CD4-positive, alpha-beta T cell treated with Interleukin-21 for 1 hour (primary cell): Measurements from ENCODE around the gene CDKAL1.
"Not testable (repeated sequence)": the region's sequence is repeated elsewhere in the genome, so short reads cannot be mapped to it uniquely, and the experiment has no call there.

Experiments
- DNase-seq: peaks from one replicate; pipeline ENCODE4 v3.0.0-alpha.2; 2020

Gene CDKAL1

GRCh38 chr6:20808924-20809323 is 274.7 kb downstream of the CDKAL1 start:
- DNase-seq: no peak

GRCh38 chr6:20810727-20811108 is 276.5 kb downstream of the CDKAL1 start:
- no peak for DNase-seq

- DNase-seq: no peak
Measured at GRCh38 chr6:20811109-20811761, 277.0 kb downstream of the CDKAL1 start.

- no peak for DNase-seq
Measured at GRCh38 chr6:20812776-20813175, 278.5 kb downstream of the CDKAL1 start.

- no peak for DNase-seq
Measured at GRCh38 chr6:20814494-20814893, 280.2 kb downstream of the CDKAL1 start.

GRCh38 chr6:20816126-20816525 is 281.9 kb downstream of the CDKAL1 start:
- no peak for DNase-seq

- no peak for DNase-seq
Measured at GRCh38 chr6:20817806-20818320, 283.6 kb downstream of the CDKAL1 start.

- DNase-seq: no peak
Measured at GRCh38 chr6:20819774-20820400, 285.6 kb downstream of the CDKAL1 start.

GRCh38 chr6:20826378-20826777 is 292.1 kb downstream of the CDKAL1 start:
- no peak for DNase-seq

GRCh38 chr6:20827798-20828197 is 293.5 kb downstream of the CDKAL1 start:
- no peak for DNase-seq

GRCh38 chr6:20830576-20830975 is 296.3 kb downstream of the CDKAL1 start:
- DNase-seq: no peak

GRCh38 chr6:20831251-20831650 is 297.0 kb downstream of the CDKAL1 start:
- not testable (repeated sequence) for DNase-seq

- no peak for DNase-seq
Measured at GRCh38 chr6:20833881-20834515, 299.7 kb downstream of the CDKAL1 start.

- no peak for DNase-seq
Measured at GRCh38 chr6:20835315-20836010, 301.2 kb downstream of the CDKAL1 start.

- DNase-seq: peak; percentile 35
Measured at GRCh38 chr6:20837189-20837588, 302.9 kb downstream of the CDKAL1 start.

- DNase-seq: no peak
Measured at GRCh38 chr6:20838113-20838512, 303.9 kb downstream of the CDKAL1 start.

GRCh38 chr6:20839630-20840029 is 305.4 kb downstream of the CDKAL1 start:
- no peak for DNase-seq

- DNase-seq: no peak
Measured at GRCh38 chr6:20840675-20841074, 306.4 kb downstream of the CDKAL1 start.

GRCh38 chr6:20841806-20842205 is 307.5 kb downstream of the CDKAL1 start:
- DNase-seq: no peak

- DNase-seq: no peak
Measured at GRCh38 chr6:20845592-20845991, 311.3 kb downstream of the CDKAL1 start.

GRCh38 chr6:20846602-20847028 is 312.4 kb downstream of the CDKAL1 start:
- DNase-seq: no peak

GRCh38 chr6:20847904-20848303 is 313.6 kb downstream of the CDKAL1 start:
- no peak for DNase-seq

- no peak for DNase-seq
Measured at GRCh38 chr6:20850686-20851416, 316.6 kb downstream of the CDKAL1 start.
